HG03558 (cell line): ENCODE data around the gene ALDH3A1.

Experiments
- ATAC-seq: cut with Tn5 transposase; IDR thresholded peaks from one replicate; pipeline ENCODE4 v1.9.1; 2021; ENCODE audit warnings: moderate number of reproducible peaks; ENCODE audit not compliant: unreplicated experiment; ENCODE audit errors: extremely low read depth

Gene ALDH3A1

GRCh38 chr17:19724501-19725420 is 23.3 kb downstream of the ALDH3A1 start:
- ATAC-seq = no peak

- ATAC-seq = no peak
Observed at GRCh38 chr17:19723964-19724363, 24.1 kb downstream of the ALDH3A1 start.

GRCh38 chr17:19720631-19721426 is 27.3 kb downstream of the ALDH3A1 start:
- no peak for ATAC-seq

GRCh38 chr17:19720210-19720475 is 28.0 kb downstream of the ALDH3A1 start:
- no peak for ATAC-seq

- ATAC-seq = no peak
Observed at GRCh38 chr17:19719355-19720209, 28.5 kb downstream of the ALDH3A1 start.

GRCh38 chr17:19718613-19719354 is 29.3 kb downstream of the ALDH3A1 start:
- no peak for ATAC-seq

- no peak for ATAC-seq
Observed at GRCh38 chr17:19718041-19718612, 30.0 kb downstream of the ALDH3A1 start.

GRCh38 chr17:19717411-19717908 is 30.6 kb downstream of the ALDH3A1 start:
- ATAC-seq = no peak

- ATAC-seq = no peak
Observed at GRCh38 chr17:19717031-19717360, 31.1 kb downstream of the ALDH3A1 start.

- ATAC-seq = no peak
Observed at GRCh38 chr17:19716108-19717030, 31.7 kb downstream of the ALDH3A1 start, which contains the start of gene SLC47A2. Gene SLC47A2 (minus strand): TSS chr17:19716584. CDS start chr17:19716555, 29 bp downstream.

- ATAC-seq = no peak
Observed at GRCh38 chr17:19714542-19715411, 33.3 kb downstream of the ALDH3A1 start.

- no peak for ATAC-seq
Observed at GRCh38 chr17:19713901-19714361, 34.2 kb downstream of the ALDH3A1 start.

GRCh38 chr17:19713462-19713861 is 34.6 kb downstream of the ALDH3A1 start:
- no peak for ATAC-seq

GRCh38 chr17:19712436-19713004 is 35.6 kb downstream of the ALDH3A1 start:
- ATAC-seq = no peak

GRCh38 chr17:19709841-19710240 is 38.3 kb downstream of the ALDH3A1 start:
- no peak for ATAC-seq

- ATAC-seq = no peak
Observed at GRCh38 chr17:19708431-19709175, 39.5 kb downstream of the ALDH3A1 start.
